HepG2 (cell line): ENCODE results near the gene GALNT18. TPM values are rescaled to one million over a fixed set of nuclear protein-coding genes. Genes with fewer than 3 reads are reported as not detected.

Source experiments
- ATAC-seq: fragments of 200-7000 bp; cut with Tn5 transposase; 3 replicates; pipeline ENCODE4 v1.9.1; 2020; ENCODE audit warnings: mild to moderate bottlenecking, moderate library complexity
- BruUV-seq: library from RNA; stranded (reverse); fragments of 400-500 nt; replicated peaks from 2 replicates; lab custom pipeline; 2021; lab: Mats Ljungman, UMichigan
- CTCF ChIA-PET: fragments of 300-600 bp; formaldehyde crosslinking; extraction: SDS; loops from one replicate; lab custom pipeline; 2021; ENCODE audit warnings: low total read pairs, inconsistent platforms, low intra/inter-chr PET ratio; lab: Yijun Ruan, JAX
- POLR2A ChIA-PET: fragments of 350-600 bp; sonication (Branson Sonifier 250); formaldehyde crosslinking; loops from one replicate; lab custom pipeline; 2020; ENCODE audit warnings: antibody characterized with exemption, inconsistent platforms; lab: Yijun Ruan, JAX
- DNase-seq: peaks from one replicate; pipeline ENCODE4 v3.0.0-alpha.2; 2015; ENCODE audit warnings: low spot score
- FAIRE-seq: peaks from 3 replicates; lab custom pipeline; 2011; peaks lifted over from hg19 to GRCh38; lab: Jason Lieb, UNC
- H2AFZ ChIP-seq: one replicate; pipeline ENCODE4 v1.6.1; 2011; ENCODE audit warnings: low read length, inconsistent platforms
- H3K27ac ChIP-seq: fragments of 300-600 bp; 3 replicates; pipeline ENCODE4 v1.8.0; 2011; ENCODE audit warnings: mixed run types, mild to moderate bottlenecking, mixed read lengths, low read length, inconsistent platforms; ENCODE audit not compliant: insufficient read depth; ENCODE audit errors: extremely low read length
- H3K27me3 ChIP-seq, 2 experiments: fragments of 200-600 bp in 1 of 2; 2 replicates in 1 of 2; 3 replicates in 1 of 2; pipeline versions ENCODE4 v1.6.0 to v1.8.0; 2011; ENCODE audit warnings: low read length in 2 of 2, mild to moderate bottlenecking in 2 of 2, moderate library complexity in 2 of 2, inconsistent platforms in 1 of 2; ENCODE audit not compliant: insufficient read depth in 2 of 2, control insufficient read depth in 1 of 2
- H3K36me3 ChIP-seq, 2 experiments: fragments of 200-600 bp in 1 of 2; replicated peaks in 1 of 2; 2 replicates in 1 of 2; 3 replicates in 1 of 2; pipeline versions ENCODE4 v1.5.1 to v1.8.0; 2011; ENCODE audit warnings: low read length in 2 of 2, inconsistent platforms in 1 of 2; ENCODE audit not compliant: insufficient read depth in 2 of 2, control insufficient read depth in 1 of 2
- H3K4me1 ChIP-seq: 2 replicates; pipeline ENCODE4 v1.5.1; 2012; ENCODE audit warnings: low read length, inconsistent platforms; ENCODE audit not compliant: insufficient read depth
- H3K4me2 ChIP-seq: 2 replicates; pipeline ENCODE4 v1.6.0; 2011; ENCODE audit warnings: low read depth, low read length, inconsistent platforms
- H3K4me3 ChIP-seq, 3 experiments: fragments of 200-600 bp in 1 of 3; sonication (generic), shearing (Covaris generic) in 1 of 3; replicated peaks in 1 of 3; 2 replicates each; pipeline ENCODE4 v1.5.1; 2011 to 2016; ENCODE audit warnings: low read length in 3 of 3, inconsistent platforms in 2 of 3, low read depth in 2 of 3, mild to moderate bottlenecking in 2 of 3, control low read depth in 1 of 3, mixed read lengths in 1 of 3; ENCODE audit not compliant: insufficient read depth in 1 of 3
- H3K79me2 ChIP-seq: one replicate; pipeline ENCODE4 v1.6.1; 2011; ENCODE audit warnings: low read length, inconsistent platforms; ENCODE audit not compliant: insufficient read depth
- H3K9ac ChIP-seq: 2 replicates; pipeline ENCODE4 v1.6.0; 2011; ENCODE audit warnings: mild to moderate bottlenecking, low read depth, low read length, inconsistent platforms; ENCODE audit not compliant: insufficient read depth
- H3K9me3 ChIP-seq: 2 replicates; pipeline ENCODE4 v1.5.1; 2012; ENCODE audit warnings: mild to moderate bottlenecking, low read length
- H4K20me1 ChIP-seq: 2 replicates; pipeline ENCODE4 v1.6.0; 2011; ENCODE audit warnings: inconsistent platforms, mild to moderate bottlenecking, low read length, moderate library complexity; ENCODE audit not compliant: insufficient read depth
- GMEB1 ChIP-seq: sonication (generic); formaldehyde crosslinking; IDR thresholded peaks from 2 replicates; pipeline ENCODE4 v1.5.1; 2020; ENCODE audit warnings: missing genetic modification reagents, mild to moderate bottlenecking, borderline replicate concordance
- PLSCR1 ChIP-seq: sonication (generic); formaldehyde crosslinking; IDR thresholded peaks from 2 replicates; pipeline ENCODE4 v1.5.0; 2020; ENCODE audit warnings: missing genetic modification reagents, mild to moderate bottlenecking, borderline replicate concordance
- SMAD1 ChIP-seq: sonication (generic); formaldehyde crosslinking; IDR thresholded peaks from 2 replicates; pipeline ENCODE4 v1.4.0; 2020; ENCODE audit warnings: missing genetic modification reagents, low read depth, mild to moderate bottlenecking, borderline replicate concordance
- SNAPC4 ChIP-seq: sonication (generic); formaldehyde crosslinking; IDR thresholded peaks from 2 replicates; pipeline ENCODE4 v1.4.0; 2020; ENCODE audit warnings: mild to moderate bottlenecking, missing genetic modification reagents
- TFDP2 ChIP-seq: sonication (generic); formaldehyde crosslinking; IDR thresholded peaks from 2 replicates; pipeline ENCODE4 v1.4.0; 2020; ENCODE audit warnings: missing genetic modification reagents
- ZNF547 ChIP-seq: sonication (generic); formaldehyde crosslinking; IDR thresholded peaks from 2 replicates; pipeline ENCODE4 v1.5.1; 2020; ENCODE audit warnings: mild to moderate bottlenecking, missing genetic modification reagents
- WGBS: methylation state at CpG from one replicate; pipeline ENCODE4 v1.1.6; 2017; ENCODE audit warnings: low lambda C conversion rate; 5-methylcytosine and 5-hydroxymethylcytosine counted together
- in situ Hi-C: cut with HindIII; loops from 2 replicates; pipeline ENCODE4 v1.10.0; 2017; ENCODE audit warnings: low pct_unique_long_range_greater_than_20kb; ENCODE audit not compliant: extremely low pct_ligation_motif_present
- intact Hi-C: fragments of 100-400 bp; cut with micrococcal nuclease; formaldehyde crosslinking; loops from one replicate; pipeline ENCODE4 v1.10.0; 2022; ENCODE audit not compliant: unreplicated experiment
- polyA plus RNA-seq, 8 experiments: library from polyadenylated mRNA; depleted of rRNA in 3 of 8; stranded (reverse) in 7 of 8; unstranded in 1 of 8; fragments of >200 nt; fragmentation: Illumina TruSeq in 4 of 8; extraction: Trizol in 4 of 8; gene quantifications; 2 replicates each; pipeline versions ENCODE4 v1.2.1 to v1.2.3, GENCODE V29; 2011 to 2016; ENCODE audit warnings: low read depth in 4 of 8, missing spikeins in 1 of 8, mixed read lengths in 1 of 8; ENCODE audit not compliant: insufficient read depth in 1 of 8
- total RNA-seq, 5 experiments: library from RNA; depleted of rRNA; stranded (reverse); fragments of >200 nt; fragmentation: Illumina TruSeq; extraction: Trizol; gene quantifications; 2 replicates each; pipeline ENCODE4 v1.2.3, GENCODE V29; 2016; ENCODE audit warnings: low read depth in 1 of 5

GALNT18 gene
- total and polyA plus RNA-seq, 2 of the 13 experiments (the other 11 are each of a cell fraction or from before 2014, with no cell fraction given), result 0.11 TPM; not detected in 1

- WGBS, result 29% methylated on average over 5 of the region's 5 CpGs
- ATAC-seq (no peak), DNase-seq (no peak), FAIRE-seq (no peak)
- ChIA-PET CTCF (no interaction called here), POLR2A (no interaction called here)
- in situ Hi-C loops (no loop called here), intact Hi-C loops (no loop called here)
- no peaks in the 10 kb centered on the region for H4K20me1 ChIP-seq
- no peak overlapping the region for H3K4me2 ChIP-seq
- no peak overlapping the region for H3K27ac ChIP-seq
- BruUV-seq, result no TSS peak
- no peak overlapping the region for H3K9ac ChIP-seq
- no peaks in the 10 kb centered on the region for H3K9me3 ChIP-seq
- TF ChIP-seq ZNF547, result no peak
- no peak for TF ChIP-seq PLSCR1 (CRISPR knock-in tag)
- no peak for TF ChIP-seq SNAPC4 (CRISPR knock-in tag)
- no peak for TF ChIP-seq GMEB1 (CRISPR knock-in tag)
- no peak for TF ChIP-seq TFDP2 (CRISPR knock-in tag)
- TF ChIP-seq SMAD1 (CRISPR knock-in tag), result no peak
- H3K4me3 ChIP-seq, result no peak overlapping the region
- H2AFZ ChIP-seq, result no peak overlapping the region
- no peaks in the 10 kb centered on the region for H3K4me1 ChIP-seq
- H3K79me2 ChIP-seq, result no peaks in the 10 kb centered on the region
- H3K36me3 ChIP-seq, result no peaks in the 10 kb centered on the region
- peaks cover 4 to 22% of the 10 kb centered on the region in 2 experiments; a peak in 4 of 5 replicates for H3K27me3 ChIP-seq
Measured at GRCh38 chr11:11582011-11582701, 39.6 kb downstream of the GALNT18 start.
